Uterus (tissue), 4 donors: ENCODE results near the gene FUBP1. TPM values are rescaled to one million over a fixed set of nuclear protein-coding genes. Genes with fewer than 3 reads are reported as not detected.
A peak's percentile ranks its signal among the peaks of the same experiment; 100 is the strongest.

Experiments
- DNase-seq, 2 donors: peaks; one replicate each; pipeline ENCODE4 v3.0.0-alpha.2; 2019 to 2020
- H3K27ac ChIP-seq, 2 donors: fragments of 200-600 bp; sonication (generic); 1 replicate in 1 of 2; 2 replicates in 1 of 2; pipeline ENCODE4 v1.5.1; 2016 to 2018
- H3K27me3 ChIP-seq, 2 donors: fragments of 200-600 bp; sonication (generic); one replicate each; pipeline ENCODE4 v1.5.1; 2018 to 2019; ENCODE audit warnings: control low read depth in 1 of 2
- H3K36me3 ChIP-seq, 2 donors: fragments of 200-600 bp; sonication (generic); one replicate each; pipeline ENCODE4 v1.5.1; 2019; ENCODE audit warnings: control low read depth in 1 of 2
- H3K4me1 ChIP-seq, 2 donors: fragments of 200-600 bp; sonication (generic); one replicate each; pipeline ENCODE4 v1.5.1; 2018 to 2019; ENCODE audit warnings: control low read depth in 1 of 2
- H3K4me3 ChIP-seq, 2 donors: fragments of 200-600 bp; sonication (generic); 1 replicate in 1 of 2; 2 replicates in 1 of 2; pipeline ENCODE4 v1.5.1; 2018 to 2019; ENCODE audit warnings: mild to moderate bottlenecking in 1 of 2
- H3K9me3 ChIP-seq, 2 donors: fragments of 200-600 bp; sonication (generic); one replicate each; pipeline ENCODE4 v1.5.1; 2019; ENCODE audit warnings: control low read depth in 1 of 2
- POLR2A ChIP-seq, 2 donors: fragments of 450-650 bp; IDR thresholded peaks; one replicate each; pipeline ENCODE4 v1.6.1; 2016; ENCODE audit warnings: antibody characterized with exemption in 2 of 2, mild to moderate bottlenecking in 1 of 2, moderate library complexity in 1 of 2
- intact Hi-C: fragments of 100-400 bp; cut with DNase I; formaldehyde crosslinking; loops from one replicate; pipeline ENCODE4 v1.15.1; 2023; ENCODE audit warnings: low total_unique reads
- total RNA-seq, 4 donors: library from RNA; depleted of rRNA in 3 of 4; stranded (reverse); fragments of >200 nt in 3 of 4; gene quantifications; one replicate each; pipeline versions ENCODE4 v1.1.0 to v1.2.4, GENCODE V29; 2014 to 2023
- TF ChIP-seq, protein P1 (sequence below), 4 experiments: fragments of 200-600 bp in 2 of 4; fragments of 450-650 bp in 2 of 4; sonication (generic) in 2 of 4; IDR thresholded peaks; one replicate each; pipeline ENCODE4 v1.5.1; 2016 to 2019; ENCODE audit warnings: antibody characterized with exemption in 4 of 4, mild to moderate bottlenecking in 2 of 4, moderate library complexity in 1 of 4
- donor health status: DM: yes; HTN: yes; CAD: no.

Gene FUBP1
- total RNA-seq, 4 donors from 2014 or later: 40.6 to 300 (median 116) TPM

DNA sequence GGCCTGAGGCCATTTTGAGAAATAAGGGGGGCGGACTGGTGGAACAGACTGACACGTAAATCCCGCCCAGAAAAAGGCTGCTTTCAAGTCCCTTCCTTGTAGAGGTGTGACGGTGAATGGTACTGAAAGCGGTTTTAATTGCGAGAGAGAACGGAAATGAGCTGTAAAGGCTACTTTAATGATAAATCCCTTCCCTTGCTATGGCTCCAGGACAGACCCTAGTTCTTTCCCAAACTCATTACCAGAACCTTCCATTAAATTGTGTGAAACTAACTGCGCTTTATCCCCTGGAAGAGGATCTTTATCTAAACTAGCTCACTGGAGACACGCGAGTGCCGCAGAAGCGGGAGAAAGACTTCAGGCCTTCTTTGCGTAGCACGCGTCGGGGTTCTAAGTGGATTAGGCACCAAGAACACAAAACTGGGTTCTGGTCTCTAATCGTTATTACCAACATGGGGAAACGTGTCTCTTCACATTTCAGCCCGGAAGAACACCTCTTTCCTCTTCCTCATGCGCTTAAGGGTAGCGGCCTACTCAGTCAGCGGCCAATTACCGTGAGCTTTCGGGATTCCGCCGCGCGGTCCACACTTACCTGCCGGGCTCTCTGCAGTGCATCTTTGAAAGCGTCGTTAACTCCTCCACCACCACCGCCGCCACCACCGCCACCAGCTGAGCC lies 441 bp downstream of the FUBP1 start:
- Histone ChIP-seq H3K9me3 (no peaks in the 10 kb centered on the region), H3K36me3 (no peaks in the 10 kb centered on the region), H3K27me3 (no peaks in the 10 kb centered on the region), H3K4me1 (peaks cover 0 to 5% of the 10 kb centered on the region in 2 donors), H3K27ac (peak overlapping the region; percentile 97 to 100), H3K4me3 (peak overlapping the region; percentile 71 to 78)
- DNase-seq: peak; percentile 56 to 81
- peak; percentile 46 to 48 for TF ChIP-seq POLR2A (IDR thresholded peaks at IDR 0.05)
- TF ChIP-seq, protein P1, sequence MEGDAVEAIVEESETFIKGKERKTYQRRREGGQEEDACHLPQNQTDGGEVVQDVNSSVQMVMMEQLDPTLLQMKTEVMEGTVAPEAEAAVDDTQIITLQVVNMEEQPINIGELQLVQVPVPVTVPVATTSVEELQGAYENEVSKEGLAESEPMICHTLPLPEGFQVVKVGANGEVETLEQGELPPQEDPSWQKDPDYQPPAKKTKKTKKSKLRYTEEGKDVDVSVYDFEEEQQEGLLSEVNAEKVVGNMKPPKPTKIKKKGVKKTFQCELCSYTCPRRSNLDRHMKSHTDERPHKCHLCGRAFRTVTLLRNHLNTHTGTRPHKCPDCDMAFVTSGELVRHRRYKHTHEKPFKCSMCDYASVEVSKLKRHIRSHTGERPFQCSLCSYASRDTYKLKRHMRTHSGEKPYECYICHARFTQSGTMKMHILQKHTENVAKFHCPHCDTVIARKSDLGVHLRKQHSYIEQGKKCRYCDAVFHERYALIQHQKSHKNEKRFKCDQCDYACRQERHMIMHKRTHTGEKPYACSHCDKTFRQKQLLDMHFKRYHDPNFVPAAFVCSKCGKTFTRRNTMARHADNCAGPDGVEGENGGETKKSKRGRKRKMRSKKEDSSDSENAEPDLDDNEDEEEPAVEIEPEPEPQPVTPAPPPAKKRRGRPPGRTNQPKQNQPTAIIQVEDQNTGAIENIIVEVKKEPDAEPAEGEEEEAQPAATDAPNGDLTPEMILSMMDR (IDR thresholded peaks at IDR 0.05): no peak
- intact Hi-C loops: loop anchor here (10.0 kb wide), 1 partner anchor 136 kb away; no protein-coding TSS in a partner anchor

- Histone ChIP-seq H3K9me3 (no peaks in the 10 kb centered on the region), H3K4me1 (peaks cover 0 to 5% of the 10 kb centered on the region in 2 donors), H3K27ac (peak overlapping the region; percentile 97 to 100), H3K27me3 (no peaks in the 10 kb centered on the region), H3K36me3 (no peaks in the 10 kb centered on the region), H3K4me3 (peak overlapping the region; percentile 71 to 78)
- TF ChIP-seq, protein P1 (IDR thresholded peaks at IDR 0.05): no peak
- TF ChIP-seq POLR2A (IDR thresholded peaks at IDR 0.05): no peak
- intact Hi-C loops: loop anchor here (10.0 kb wide), 1 partner anchor 137 kb away; no protein-coding TSS in a partner anchor
- DNase-seq: no peak
Measured at GRCh38 chr1:77977989-77978292, 931 bp downstream of the FUBP1 start.

- Histone ChIP-seq H3K27ac (peak overlapping the region in 1 of 2 donors; percentile 100), H3K4me1 (peaks cover 0 to 5% of the 10 kb centered on the region in 2 donors)
Measured at GRCh38 chr1:77976433-77977076, 2.3 kb downstream of the FUBP1 start.

DNA sequence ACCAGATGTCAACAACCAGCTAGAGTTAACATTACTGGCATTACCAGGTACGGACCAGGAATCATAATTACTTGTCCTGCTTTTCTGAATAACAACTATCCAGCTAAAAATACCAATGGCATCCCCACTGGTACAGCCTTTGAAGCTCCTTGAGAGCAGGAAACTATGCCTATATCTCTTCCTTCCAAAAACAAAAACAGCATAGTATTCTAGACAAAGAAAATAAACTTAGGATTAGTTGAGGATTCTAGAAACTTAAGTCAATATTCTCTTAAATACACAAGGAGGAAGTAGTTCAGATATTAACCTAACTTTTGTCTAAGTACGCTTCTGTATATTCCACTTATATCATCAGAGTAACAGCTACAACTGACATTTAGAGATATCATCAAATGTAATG lies 3.0 kb downstream of the FUBP1 start:
- peaks cover 0 to 5% of the 10 kb centered on the region in 2 donors for H3K4me1 ChIP-seq
- TF ChIP-seq, protein P1 (IDR thresholded peaks at IDR 0.05): no peak
- no peak for TF ChIP-seq POLR2A (IDR thresholded peaks at IDR 0.05)
- peak overlapping the region in 1 of 2 donors; percentile 71 for H3K4me3 ChIP-seq
- intact Hi-C loops: loop anchor here (10.0 kb wide), 1 partner anchor 139 kb away; no protein-coding TSS in a partner anchor
- H3K27me3 ChIP-seq: no peaks in the 10 kb centered on the region
- no peaks in the 10 kb centered on the region for H3K9me3 ChIP-seq
- no peaks in the 10 kb centered on the region for H3K36me3 ChIP-seq
- peak overlapping the region in 1 of 2 donors; percentile 37 for H3K27ac ChIP-seq
- no peak for DNase-seq

More at GRCh38 chr1:77976433-77977076, 2.3 kb downstream of the FUBP1 start:
- intact Hi-C loops: loop anchor here (10.0 kb wide), 1 partner anchor 138 kb away; no protein-coding TSS in a partner anchor
- TF ChIP-seq, protein P1 (IDR thresholded peaks at IDR 0.05): no peak
- no peak for TF ChIP-seq POLR2A (IDR thresholded peaks at IDR 0.05)
- no peaks in the 10 kb centered on the region for H3K9me3 ChIP-seq
- H3K27me3 ChIP-seq: no peaks in the 10 kb centered on the region
- DNase-seq: no peak
- no peaks in the 10 kb centered on the region for H3K36me3 ChIP-seq
- H3K4me3 ChIP-seq: peak overlapping the region; percentile 71 to 78

- H3K36me3 ChIP-seq: no peaks in the 10 kb centered on the region
- TF ChIP-seq, protein P1 (IDR thresholded peaks at IDR 0.05): no peak
- no peak for TF ChIP-seq POLR2A (IDR thresholded peaks at IDR 0.05)
- H3K27me3 ChIP-seq: no peaks in the 10 kb centered on the region
- H3K4me3 ChIP-seq: peak overlapping the region in 1 of 2 donors; percentile 71
- intact Hi-C loops: loop anchor here (10.0 kb wide), 1 partner anchor 139 kb away; no protein-coding TSS in a partner anchor
- H3K4me1 ChIP-seq: peaks cover 0 to 5% of the 10 kb centered on the region in 2 donors
- peak overlapping the region in 1 of 2 donors; percentile 37 for H3K27ac ChIP-seq
- no peaks in the 10 kb centered on the region for H3K9me3 ChIP-seq
- DNase-seq: no peak
Measured at GRCh38 chr1:77975386-77975785, 3.5 kb downstream of the FUBP1 start.
